WERI-Rb-1 (cell line): ENCODE measurements around the gene NEAT1.

ENCODE experiments used
- DNase-seq: peaks from one replicate; pipeline ENCODE4 v3.0.0-alpha.2; 2020
- H3K27ac ChIP-seq: fragments of 250-450 bp; sonication (Bioruptor Pico); 2 replicates; pipeline ENCODE4 v1.5.1; 2020; ENCODE audit warnings: mild to moderate bottlenecking, moderate library complexity
- H3K27me3 ChIP-seq: fragments of 250-450 bp; sonication (Bioruptor Pico); 2 replicates; pipeline ENCODE4 v1.5.1; 2021; ENCODE audit warnings: mild to moderate bottlenecking, low read depth, moderate library complexity; ENCODE audit not compliant: insufficient read depth, severe bottlenecking
- H3K36me3 ChIP-seq: fragments of 250-450 bp; sonication (Bioruptor Pico); 2 replicates; pipeline ENCODE4 v1.5.1; 2020; ENCODE audit warnings: mild to moderate bottlenecking, moderate library complexity
- H3K4me3 ChIP-seq: 2 replicates; pipeline ENCODE4 v1.5.1; 2011; ENCODE audit warnings: low read depth, mild to moderate bottlenecking, control low read depth, low read length
- H3K9me3 ChIP-seq: fragments of 250-450 bp; sonication (Bioruptor Pico); 2 replicates; pipeline ENCODE4 v1.5.1; 2021; ENCODE audit warnings: mild to moderate bottlenecking, moderate library complexity; ENCODE audit not compliant: severe bottlenecking
- CTCF ChIP-seq: IDR thresholded peaks from 2 replicates; pipeline ENCODE4 v1.5.1; 2011; ENCODE audit warnings: low read depth, mild to moderate bottlenecking, control low read depth, inconsistent platforms, low read length

Gene NEAT1

DNA sequence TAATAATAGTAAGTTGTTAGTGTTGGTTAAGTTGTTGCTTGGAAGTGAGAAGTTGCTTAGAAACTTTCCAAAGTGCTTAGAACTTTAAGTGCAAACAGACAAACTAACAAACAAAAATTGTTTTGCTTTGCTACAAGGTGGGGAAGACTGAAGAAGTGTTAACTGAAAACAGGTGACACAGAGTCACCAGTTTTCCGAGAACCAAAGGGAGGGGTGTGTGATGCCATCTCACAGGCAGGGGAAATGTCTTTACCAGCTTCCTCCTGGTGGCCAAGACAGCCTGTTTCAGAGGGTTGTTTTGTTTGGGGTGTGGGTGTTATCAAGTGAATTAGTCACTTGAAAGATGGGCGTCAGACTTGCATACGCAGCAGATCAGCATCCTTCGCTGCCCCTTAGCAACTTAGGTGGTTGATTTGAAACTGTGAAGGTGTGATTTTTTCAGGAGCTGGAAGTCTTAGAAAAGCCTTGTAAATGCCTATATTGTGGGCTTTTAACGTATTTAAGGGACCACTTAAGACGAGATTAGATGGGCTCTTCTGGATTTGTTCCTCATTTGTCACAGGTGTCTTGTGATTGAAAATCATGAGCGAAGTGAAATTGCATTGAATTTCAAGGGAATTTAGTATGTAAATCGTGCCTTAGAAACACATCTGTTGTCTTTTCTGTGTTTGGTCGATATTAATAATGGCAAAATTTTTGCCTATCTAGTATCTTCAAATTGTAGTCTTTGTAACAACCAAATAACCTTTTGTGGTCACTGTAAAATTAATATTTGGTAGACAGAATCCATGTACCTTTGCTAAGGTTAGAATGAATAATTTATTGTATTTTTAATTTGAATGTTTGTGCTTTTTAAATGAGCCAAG is 2.7 kb downstream of the NEAT1 start:
- Histone ChIP-seq H3K9me3 (peaks cover 4% of the 10 kb centered on the region), H3K27ac (no peak overlapping the region), H3K36me3 (no peaks in the 10 kb centered on the region), H3K4me3 (no peak overlapping the region), H3K27me3 (no peaks in the 10 kb centered on the region)
- no peak for DNase-seq
- no peak for TF ChIP-seq CTCF

DNA sequence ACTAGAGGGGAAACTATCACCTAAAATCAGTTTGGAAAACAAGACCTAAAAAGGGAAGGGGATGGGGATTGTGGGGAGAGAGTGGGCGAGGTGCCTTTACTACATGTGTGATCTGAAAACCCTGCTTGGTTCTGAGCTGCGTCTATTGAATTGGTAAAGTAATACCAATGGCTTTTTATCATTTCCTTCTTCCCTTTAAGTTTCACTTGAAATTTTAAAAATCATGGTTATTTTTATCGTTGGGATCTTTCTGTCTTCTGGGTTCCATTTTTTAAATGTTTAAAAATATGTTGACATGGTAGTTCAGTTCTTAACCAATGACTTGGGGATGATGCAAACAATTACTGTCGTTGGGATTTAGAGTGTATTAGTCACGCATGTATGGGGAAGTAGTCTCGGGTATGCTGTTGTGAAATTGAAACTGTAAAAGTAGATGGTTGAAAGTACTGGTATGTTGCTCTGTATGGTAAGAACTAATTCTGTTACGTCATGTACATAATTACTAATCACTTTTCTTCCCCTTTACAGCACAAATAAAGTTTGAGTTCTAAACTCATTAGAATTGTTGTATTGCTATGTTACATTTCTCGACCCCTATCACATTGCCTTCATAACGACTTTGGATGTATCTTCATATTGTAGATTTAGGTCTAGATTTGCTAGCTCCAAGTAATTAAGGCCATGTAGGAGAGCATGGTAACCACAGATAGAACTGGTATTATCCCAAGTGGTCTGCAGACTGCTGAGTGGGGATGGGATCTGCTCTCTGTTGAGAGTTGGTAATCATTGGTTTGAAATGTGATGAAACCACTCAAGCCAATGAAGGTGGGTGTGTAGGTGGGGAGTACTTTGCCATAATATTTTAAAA is 3.6 kb downstream of the NEAT1 start:
- no peak for TF ChIP-seq CTCF
- Histone ChIP-seq H3K36me3 (no peaks in the 10 kb centered on the region), H3K9me3 (peaks cover 4% of the 10 kb centered on the region), H3K27me3 (no peaks in the 10 kb centered on the region), H3K27ac (no peak overlapping the region), H3K4me3 (no peak overlapping the region)
- DNase-seq, result no peak

- Histone ChIP-seq H3K4me3 (no peak overlapping the region), H3K36me3 (no peaks in the 10 kb centered on the region), H3K9me3 (peaks cover 2% of the 10 kb centered on the region), H3K27ac (no peak overlapping the region), H3K27me3 (no peaks in the 10 kb centered on the region)
- TF ChIP-seq CTCF, result no peak
- DNase-seq, result no peak
Observed at GRCh38 chr11:65426839-65427690, 4.5 kb downstream of the NEAT1 start.

- DNase-seq, result no peak
- Histone ChIP-seq H3K36me3 (no peaks in the 10 kb centered on the region), H3K4me3 (no peak overlapping the region), H3K27ac (no peak overlapping the region), H3K9me3 (no peaks in the 10 kb centered on the region), H3K27me3 (no peaks in the 10 kb centered on the region)
- TF ChIP-seq CTCF, result no peak
Observed at GRCh38 chr11:65427691-65428577, 5.3 kb downstream of the NEAT1 start.

- Histone ChIP-seq H3K36me3 (no peaks in the 10 kb centered on the region), H3K4me3 (no peak overlapping the region), H3K27me3 (no peaks in the 10 kb centered on the region), H3K9me3 (no peaks in the 10 kb centered on the region), H3K27ac (no peak overlapping the region)
- TF ChIP-seq CTCF, result no peak
- DNase-seq, result no peak
Observed at GRCh38 chr11:65428578-65429067, 6.0 kb downstream of the NEAT1 start.
